Measurements from ENCODE around the gene DDR2.

- TF ChIP-seq, protein P1, sequence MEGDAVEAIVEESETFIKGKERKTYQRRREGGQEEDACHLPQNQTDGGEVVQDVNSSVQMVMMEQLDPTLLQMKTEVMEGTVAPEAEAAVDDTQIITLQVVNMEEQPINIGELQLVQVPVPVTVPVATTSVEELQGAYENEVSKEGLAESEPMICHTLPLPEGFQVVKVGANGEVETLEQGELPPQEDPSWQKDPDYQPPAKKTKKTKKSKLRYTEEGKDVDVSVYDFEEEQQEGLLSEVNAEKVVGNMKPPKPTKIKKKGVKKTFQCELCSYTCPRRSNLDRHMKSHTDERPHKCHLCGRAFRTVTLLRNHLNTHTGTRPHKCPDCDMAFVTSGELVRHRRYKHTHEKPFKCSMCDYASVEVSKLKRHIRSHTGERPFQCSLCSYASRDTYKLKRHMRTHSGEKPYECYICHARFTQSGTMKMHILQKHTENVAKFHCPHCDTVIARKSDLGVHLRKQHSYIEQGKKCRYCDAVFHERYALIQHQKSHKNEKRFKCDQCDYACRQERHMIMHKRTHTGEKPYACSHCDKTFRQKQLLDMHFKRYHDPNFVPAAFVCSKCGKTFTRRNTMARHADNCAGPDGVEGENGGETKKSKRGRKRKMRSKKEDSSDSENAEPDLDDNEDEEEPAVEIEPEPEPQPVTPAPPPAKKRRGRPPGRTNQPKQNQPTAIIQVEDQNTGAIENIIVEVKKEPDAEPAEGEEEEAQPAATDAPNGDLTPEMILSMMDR (IDR thresholded peaks at IDR 0.05; ENCODE audit: low read length): no peak
- no peak for TF ChIP-seq EZH2 (optimal IDR thresholded peaks at IDR 0.05; ENCODE audit: low read depth, low read length)
Observed at GRCh38 chr1:162631546-162632191, 595 bp upstream of the DDR2 start.
